Measurements from ENCODE around the gene GPR162. TPM values are rescaled to one million over a fixed set of nuclear protein-coding genes. Genes with fewer than 3 reads are reported as not detected.

The GPR162 gene
- total and polyA plus RNA-seq, 2 experiments from 2014 or later: 38.6 to 41.1 TPM

GRCh38 chr12:6820166-6820565 is 1.5 kb upstream of the GPR162 start:
- peaks cover 27% of the 10 kb centered on the region for H3K4me1 ChIP-seq (ENCODE audit: low read depth)
- no peak for TF ChIP-seq CTCF (IDR thresholded peaks at IDR 0.05; ENCODE audit: low read depth, low read length)
- no peaks in the 10 kb centered on the region for H3K27me3 ChIP-seq
- H3K9me3 ChIP-seq (ENCODE audit: low read depth): no peaks in the 10 kb centered on the region
- H3K27ac ChIP-seq: peak overlapping the region; percentile 70
- H3K36me3 ChIP-seq: no peaks in the 10 kb centered on the region
- DNase-seq (ENCODE audit: low read depth in 1 of 2, low spot score in 1 of 2): no peak
- no peak overlapping the region for H3K4me3 ChIP-seq

GRCh38 chr12:6822426-6823135 is 960 bp downstream of the GPR162 start:
- TF ChIP-seq CTCF (IDR thresholded peaks at IDR 0.05; ENCODE audit: low read depth, low read length): no peak
- Histone ChIP-seq H3K9me3 (ENCODE audit: low read depth) (no peaks in the 10 kb centered on the region), H3K4me3 (peak overlapping the region; percentile 47), H3K27me3 (no peaks in the 10 kb centered on the region), H3K4me1 (ENCODE audit: low read depth) (peaks cover 32% of the 10 kb centered on the region), H3K36me3 (no peaks in the 10 kb centered on the region), H3K27ac (no peak overlapping the region)
- no peak for DNase-seq (ENCODE audit: low read depth in 1 of 2, low spot score in 1 of 2)

- Histone ChIP-seq H3K9me3 (ENCODE audit: low read depth) (no peaks in the 10 kb centered on the region), H3K4me3 (no peak overlapping the region)
Measured at GRCh38 chr12:6823182-6824084, 1.8 kb downstream of the GPR162 start.

GRCh38 chr12:6824085-6824775 is 2.6 kb downstream of the GPR162 start:
- DNase-seq (ENCODE audit: low read depth in 1 of 2, low spot score in 1 of 2): no peak
- H3K4me3 ChIP-seq: no peak overlapping the region
- no peaks in the 10 kb centered on the region for H3K9me3 ChIP-seq (ENCODE audit: low read depth)
- H3K4me1 ChIP-seq (ENCODE audit: low read depth): peaks cover 29% of the 10 kb centered on the region
- H3K36me3 ChIP-seq: no peaks in the 10 kb centered on the region
- no peaks in the 10 kb centered on the region for H3K27me3 ChIP-seq
- no peak for TF ChIP-seq CTCF (IDR thresholded peaks at IDR 0.05; ENCODE audit: low read depth, low read length)
- no peak overlapping the region for H3K27ac ChIP-seq

More at GRCh38 chr12:6823182-6824084, 1.8 kb downstream of the GPR162 start:
- no peaks in the 10 kb centered on the region for H3K36me3 ChIP-seq
- DNase-seq (ENCODE audit: low read depth in 1 of 2, low spot score in 1 of 2): no peak
- no peak overlapping the region for H3K27ac ChIP-seq
- TF ChIP-seq CTCF (IDR thresholded peaks at IDR 0.05; ENCODE audit: low read depth, low read length): no peak
- no peaks in the 10 kb centered on the region for H3K27me3 ChIP-seq
- H3K4me1 ChIP-seq (ENCODE audit: low read depth): peaks cover 29% of the 10 kb centered on the region

GRCh38 chr12:6824901-6825381 is 3.3 kb downstream of the GPR162 start:
- no peaks in the 10 kb centered on the region for H3K36me3 ChIP-seq
- no peaks in the 10 kb centered on the region for H3K27me3 ChIP-seq
- TF ChIP-seq CTCF (IDR thresholded peaks at IDR 0.05; ENCODE audit: low read depth, low read length): no peak
- DNase-seq (ENCODE audit: low read depth in 1 of 2, low spot score in 1 of 2): peak in 1 of 2 donors; percentile 37
- no peak overlapping the region for H3K27ac ChIP-seq
- H3K9me3 ChIP-seq (ENCODE audit: low read depth): no peaks in the 10 kb centered on the region
- H3K4me3 ChIP-seq: no peak overlapping the region
- H3K4me1 ChIP-seq (ENCODE audit: low read depth): peaks cover 29% of the 10 kb centered on the region
